GM19239 (cell line): Measurements from ENCODE around the gene SLC22A15.
"Not testable (repeated sequence)": the region's sequence is repeated elsewhere in the genome, so short reads cannot be mapped to it uniquely, and the experiment has no call there.

Source experiments
- DNase-seq: peaks from one replicate; pipeline ENCODE4 v3.0.0; 2011; ENCODE audit warnings: low spot score; ENCODE audit not compliant: insufficient read length
- FAIRE-seq: peaks from 2 replicates; lab custom pipeline; 2011; peaks lifted over from hg19 to GRCh38; lab: Jason Lieb, UNC

Gene SLC22A15

DNA sequence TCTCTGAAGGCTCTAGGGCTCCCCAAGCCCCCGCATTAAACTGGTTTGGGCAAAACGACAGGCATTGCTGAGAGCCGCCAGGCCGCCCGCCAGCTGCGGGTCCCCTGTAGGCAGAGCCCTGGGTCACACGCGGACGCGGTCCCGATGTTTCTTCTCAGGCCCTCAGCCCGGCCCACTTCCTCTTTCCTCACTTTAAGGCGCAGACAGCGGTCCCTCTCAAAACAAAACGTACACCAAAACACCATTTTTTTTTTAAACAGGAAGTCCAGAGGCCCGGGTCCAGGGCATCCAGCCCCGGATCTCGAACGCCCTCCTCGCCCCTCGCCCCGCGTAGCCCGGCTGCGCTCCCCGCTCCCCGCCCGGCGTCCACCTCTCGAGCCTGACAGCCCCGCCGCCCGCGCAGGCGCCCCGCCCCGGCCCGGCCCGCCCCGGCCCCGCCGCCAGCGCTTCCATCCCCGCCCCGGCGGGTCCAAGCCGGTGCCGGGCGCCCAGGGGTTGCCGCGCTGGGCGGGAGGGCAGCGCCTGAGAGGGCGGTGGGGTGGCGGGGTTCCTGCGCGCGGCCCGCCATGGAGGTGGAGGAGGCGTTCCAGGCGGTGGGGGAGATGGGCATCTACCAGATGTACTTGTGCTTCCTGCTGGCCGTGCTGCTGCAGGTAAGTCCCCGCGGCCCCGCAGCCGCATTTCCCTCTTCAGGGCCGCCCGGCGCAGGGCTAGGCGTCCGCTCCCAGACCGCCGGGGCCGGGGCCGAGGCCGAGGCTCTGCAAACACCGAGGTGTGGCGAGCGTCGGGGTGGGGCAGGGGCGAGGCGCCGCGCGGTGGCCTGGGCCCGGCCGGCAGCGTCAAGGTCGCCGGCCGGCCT lies at the start of gene SLC22A15:
Gene SLC22A15, plus strand, starts transcription at position 452 of the 859 bp plus-strand sequence. Its CDS starts 115 bp downstream, at position 567.
- peak; percentile 74 for FAIRE-seq

DNA sequence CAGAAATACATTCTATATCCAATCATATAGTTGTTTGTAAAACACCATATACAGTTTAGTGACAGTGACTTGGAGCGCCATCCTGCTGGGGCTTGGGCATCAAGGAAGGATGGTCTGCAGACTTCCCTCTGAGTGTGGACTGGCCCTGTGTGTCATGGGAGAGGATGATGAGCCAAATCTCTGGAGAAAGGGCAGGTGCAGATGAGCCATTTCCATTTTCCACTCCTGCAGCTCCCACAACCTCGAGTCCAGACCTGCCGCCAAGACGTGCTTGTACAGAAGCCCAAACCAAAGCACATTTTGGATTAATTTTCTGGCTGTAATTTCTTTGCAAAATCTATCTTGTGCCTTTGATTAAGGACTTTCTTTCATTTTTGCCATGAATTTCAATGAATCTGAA lies 48.3 kb upstream of the SLC22A15 start:
- FAIRE-seq (no peak), DNase-seq (no peak)

More for the DNA sequence above, at the start of gene SLC22A15:
- peak; percentile 67 for DNase-seq

DNA sequence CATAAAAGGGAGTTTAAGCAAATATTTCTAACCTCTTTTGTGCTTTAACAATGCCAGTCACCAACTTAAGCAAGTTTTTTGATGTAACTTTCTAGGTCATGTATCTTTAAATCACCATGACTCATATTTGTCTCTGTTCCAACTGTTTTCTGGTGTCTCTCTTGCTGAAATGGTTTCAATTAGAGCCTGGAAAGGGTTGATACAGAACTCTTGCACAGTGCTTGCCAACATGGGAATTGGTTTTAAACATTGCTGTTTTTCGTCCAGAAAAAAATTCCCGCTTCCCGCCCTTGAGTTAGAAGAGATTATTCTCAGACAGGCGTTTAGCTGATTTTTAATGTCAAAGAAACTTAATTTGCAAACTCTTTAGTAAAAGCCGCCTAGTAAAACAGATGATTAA lies 46.4 kb upstream of the SLC22A15 start:
- FAIRE-seq, result no peak

DNA sequence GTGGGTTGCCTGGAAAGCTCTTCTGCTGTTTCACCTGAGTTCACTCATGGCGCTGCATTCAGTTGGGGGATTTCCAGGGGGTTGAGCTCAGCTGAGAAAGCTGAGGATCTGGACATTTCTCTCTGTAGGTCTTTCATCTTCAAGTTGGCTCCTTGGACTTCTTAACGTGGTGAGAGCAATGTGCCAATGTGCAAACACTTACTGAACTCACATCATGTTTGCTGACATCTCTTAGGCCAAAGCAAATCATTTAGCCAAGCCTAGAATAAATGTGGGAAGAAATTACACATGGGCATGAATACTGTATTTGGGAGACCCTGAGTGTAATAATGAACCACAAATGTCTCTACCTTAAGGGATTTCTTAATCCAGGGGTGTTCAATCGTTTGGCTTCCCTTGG lies 42.7 kb upstream of the SLC22A15 start:
- DNase-seq (no peak), FAIRE-seq (no peak)

More for the DNA sequence above, 46.4 kb upstream of the SLC22A15 start:
- DNase-seq, result no peak

DNA sequence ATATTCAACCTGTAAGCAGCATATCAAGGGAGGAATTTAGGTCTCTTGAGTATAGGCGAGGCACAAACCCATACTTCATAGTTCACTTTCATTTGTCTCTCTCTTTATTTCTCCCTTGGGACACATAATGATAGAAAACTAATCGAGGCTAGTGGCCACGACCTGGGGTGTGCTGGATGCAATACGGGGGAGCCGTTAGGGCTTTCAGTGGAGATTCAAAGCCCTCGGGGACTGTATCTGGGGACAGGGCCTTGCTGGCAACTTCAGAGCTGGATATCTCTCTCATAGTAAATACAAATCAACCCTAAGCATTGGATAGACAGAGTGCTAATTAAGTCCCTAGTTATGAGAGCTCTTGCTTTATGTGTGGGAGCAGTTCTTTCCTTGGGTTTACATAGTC lies 36.9 kb upstream of the SLC22A15 start:
- DNase-seq (no peak), FAIRE-seq (no peak)

DNA sequence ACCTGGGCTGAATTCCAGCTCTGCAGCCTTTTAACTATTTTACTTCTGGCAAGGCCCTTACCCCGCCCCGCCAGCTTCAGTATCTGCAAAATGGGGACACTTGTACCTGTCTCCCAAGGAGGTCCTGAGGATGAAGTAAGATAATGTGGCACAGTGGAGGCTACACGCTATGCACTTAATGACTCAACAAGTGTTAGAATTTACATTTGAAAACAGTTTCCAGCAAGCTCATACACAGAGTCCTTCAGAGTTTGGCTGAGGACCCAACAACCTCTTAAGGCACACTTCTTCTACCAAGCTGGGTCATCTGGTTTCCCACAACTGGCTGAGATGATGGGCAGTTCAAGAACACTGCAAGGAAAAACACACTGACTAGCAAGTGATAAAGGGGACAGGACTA lies 30.2 kb upstream of the SLC22A15 start:
- FAIRE-seq, result no peak
- DNase-seq, result no peak

DNA sequence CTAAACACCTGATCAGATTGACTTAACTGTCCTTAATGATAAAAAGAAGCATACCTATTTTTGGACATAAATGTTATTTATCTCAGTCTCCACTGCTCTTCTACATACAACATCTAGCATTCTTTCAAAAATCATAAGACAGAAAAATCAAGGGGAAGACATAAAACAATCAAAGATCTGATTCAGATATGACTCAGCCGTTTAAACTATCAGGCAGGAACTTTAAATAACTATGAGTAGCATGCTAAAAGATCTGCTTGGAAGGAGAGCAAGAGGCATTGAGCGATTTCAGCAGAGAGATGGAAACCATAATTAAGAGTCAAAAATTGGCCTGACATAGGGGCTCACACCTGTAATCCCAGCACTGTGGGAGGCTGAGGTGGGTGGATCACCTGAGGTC lies 27.2 kb upstream of the SLC22A15 start:
- FAIRE-seq, result no peak
- DNase-seq, result no peak

DNA sequence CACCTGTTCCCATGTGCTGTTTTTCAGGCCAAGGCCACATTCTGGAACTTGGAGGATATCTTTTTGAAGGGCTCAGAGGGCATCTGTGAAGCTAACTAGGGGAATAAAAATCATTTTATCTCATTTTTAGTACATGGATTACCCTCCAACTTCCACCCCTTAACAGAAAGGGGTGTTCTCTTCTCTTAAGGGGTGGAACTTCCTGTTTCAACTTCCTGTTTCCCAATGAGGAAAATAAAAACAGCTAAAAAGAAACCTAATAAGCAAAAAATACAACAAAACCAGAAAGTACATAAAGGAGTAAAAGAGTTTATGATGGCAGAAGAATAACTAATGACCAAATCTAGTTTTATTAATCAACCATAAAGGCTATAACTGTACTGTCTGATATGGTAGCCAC lies 24.8 kb upstream of the SLC22A15 start:
- FAIRE-seq, result no peak
- no peak for DNase-seq

DNA sequence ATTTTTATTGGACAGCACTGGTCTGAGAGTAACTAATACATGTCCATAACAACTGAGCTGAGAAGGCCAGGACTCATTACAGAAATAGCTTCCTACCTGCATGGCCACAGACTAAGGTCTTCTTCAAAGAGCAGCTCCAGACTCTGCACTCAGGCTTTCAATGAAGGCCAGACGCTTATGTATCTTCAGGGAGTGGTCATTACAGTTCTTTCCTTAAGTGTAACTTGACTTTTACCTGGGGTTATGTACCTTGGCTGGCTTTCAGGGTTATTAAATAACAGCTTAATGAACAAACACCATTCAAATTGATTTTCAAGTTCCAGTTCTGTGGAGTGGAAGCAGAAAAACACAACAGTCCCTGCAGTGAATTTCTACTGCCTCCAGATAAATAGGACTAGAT lies 23.8 kb upstream of the SLC22A15 start:
- DNase-seq (no peak), FAIRE-seq (no peak)

DNA sequence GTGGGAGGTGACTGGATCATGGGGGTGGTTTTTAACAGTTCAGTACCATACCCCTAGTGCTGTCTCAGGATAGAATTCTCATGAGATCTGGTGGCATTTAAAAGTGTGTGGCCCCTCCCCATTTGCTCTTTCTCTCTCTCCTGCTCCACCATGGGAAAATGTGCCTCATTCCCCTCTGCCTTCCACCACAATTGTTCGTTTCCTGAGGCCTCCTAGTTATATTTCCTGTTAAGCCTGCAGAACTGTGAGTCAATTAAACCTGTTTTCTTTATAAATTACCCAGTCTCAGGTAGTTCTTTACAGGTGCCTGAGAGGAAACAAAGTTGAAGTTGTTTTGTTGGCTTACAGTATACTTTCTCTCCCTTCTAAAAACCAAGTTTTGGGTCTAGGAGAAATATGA lies 23.1 kb upstream of the SLC22A15 start:
- DNase-seq (no peak), FAIRE-seq (no peak)

DNA sequence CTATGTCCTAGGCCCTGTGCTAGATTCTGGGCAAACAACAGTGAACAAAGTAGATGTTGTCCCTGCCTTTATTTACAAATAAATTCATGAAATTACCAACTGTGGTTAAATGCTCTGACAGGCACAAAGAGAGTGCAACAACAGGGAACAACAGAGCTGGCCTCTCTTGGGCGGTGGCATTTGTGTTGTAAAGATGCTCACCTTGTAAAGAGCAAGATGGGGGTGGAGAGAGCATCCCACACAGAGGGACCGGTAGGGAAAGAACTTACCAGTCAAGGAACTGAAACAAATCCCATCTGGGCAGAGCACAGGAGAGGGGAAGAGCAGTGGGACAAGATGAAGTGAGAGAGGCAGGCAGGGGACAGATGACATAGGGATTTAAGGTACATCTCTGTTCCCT lies 21.6 kb upstream of the SLC22A15 start:
- no peak for DNase-seq
- FAIRE-seq, result no peak

DNA sequence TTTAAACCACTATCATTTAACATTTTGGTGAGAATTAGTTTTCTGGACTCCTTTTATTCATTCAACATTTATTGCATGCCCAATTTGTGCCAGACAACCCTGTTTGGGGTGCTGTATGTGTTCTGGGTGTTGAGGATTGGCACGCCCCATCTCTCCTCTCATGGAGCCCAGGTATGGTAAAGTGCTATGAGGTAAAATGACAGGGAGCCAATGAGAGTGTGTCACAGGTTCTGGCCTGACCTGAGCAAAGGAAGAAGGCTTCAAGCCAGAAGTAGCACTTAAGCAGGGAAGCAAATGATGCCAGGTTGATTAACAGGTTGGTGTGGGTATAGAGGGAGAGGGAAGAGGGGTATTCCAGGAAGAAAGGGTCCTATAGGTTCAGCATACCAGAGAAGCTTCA lies 21.1 kb upstream of the SLC22A15 start:
- DNase-seq, result no peak
- FAIRE-seq, result no peak

DNA sequence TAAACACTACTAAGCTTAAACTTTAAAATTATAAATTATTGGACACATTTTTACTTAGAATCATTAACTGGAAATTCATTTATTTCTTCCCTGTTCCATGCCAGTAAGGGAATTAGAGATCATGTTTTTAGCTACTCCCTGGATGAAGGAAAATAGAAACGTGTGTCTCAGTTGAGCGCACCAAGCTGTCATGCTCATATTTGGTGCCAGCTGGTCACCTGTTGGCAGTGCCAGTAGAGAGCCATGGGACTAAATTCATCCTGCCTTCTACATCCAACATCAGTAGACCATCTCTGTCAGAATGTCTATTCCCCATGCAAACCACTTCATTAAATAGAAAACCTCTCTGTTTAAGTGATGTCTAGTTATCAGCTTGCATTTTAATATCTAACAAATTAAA lies 17.4 kb upstream of the SLC22A15 start:
- no peak for FAIRE-seq
- no peak for DNase-seq

DNA sequence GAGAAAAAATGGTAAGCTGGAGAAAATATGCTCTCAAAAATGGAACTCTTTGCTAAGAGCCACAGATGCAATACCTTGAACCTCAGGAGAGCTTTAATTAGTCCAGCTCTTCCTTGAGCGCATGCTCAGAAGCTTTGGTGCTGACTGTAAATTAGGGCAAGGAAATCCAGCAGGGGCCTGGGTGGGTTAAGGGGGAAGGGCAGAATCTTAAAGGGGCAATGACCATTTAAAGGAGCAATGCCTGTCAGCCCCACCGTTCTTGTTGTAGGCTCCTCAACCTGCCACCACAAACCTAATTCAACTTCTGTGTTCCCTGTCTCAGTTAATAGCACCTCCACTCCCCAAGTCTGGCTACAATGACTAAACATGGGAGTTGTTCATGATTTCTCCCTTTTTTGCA lies 6.8 kb upstream of the SLC22A15 start:
- DNase-seq (no peak), FAIRE-seq (no peak)

DNA sequence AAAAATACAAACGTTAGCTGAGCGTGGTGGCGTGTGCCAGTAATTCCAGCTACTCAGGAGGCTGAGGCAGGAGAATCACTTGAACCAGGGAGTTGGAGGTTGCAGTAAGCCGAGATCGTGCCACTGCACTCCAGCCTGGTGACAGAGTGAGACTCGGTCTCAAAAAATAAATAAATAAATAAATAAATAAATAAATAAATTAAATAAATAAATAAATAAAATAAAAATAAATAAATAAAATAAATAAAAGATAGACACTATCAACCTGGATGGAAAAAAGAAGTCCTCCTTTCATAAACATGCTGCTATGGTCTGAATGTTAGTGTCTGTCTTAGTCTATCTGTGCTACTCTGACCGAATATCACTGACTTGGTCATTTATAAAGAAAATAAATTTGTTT lies 4.5 kb upstream of the SLC22A15 start:
- not testable (repeated sequence) for DNase-seq, FAIRE-seq

DNA sequence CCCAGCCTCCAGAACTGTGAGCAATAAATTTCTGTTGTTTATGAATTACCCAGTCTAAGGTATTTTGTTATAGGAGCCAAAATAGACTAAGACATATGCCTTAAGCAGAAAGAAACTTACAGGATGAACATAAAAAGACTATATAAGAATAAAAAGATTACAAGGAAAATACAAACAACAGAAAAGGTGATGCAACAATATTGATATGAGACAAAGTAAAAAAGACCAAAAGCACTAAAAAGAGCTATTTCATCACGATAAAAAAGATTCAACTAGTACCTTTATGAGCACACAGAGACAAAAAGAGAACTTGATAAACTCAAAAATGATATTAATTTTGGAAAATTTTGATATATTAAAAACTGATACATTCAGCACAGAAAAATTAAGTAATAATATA lies 3.2 kb upstream of the SLC22A15 start:
- FAIRE-seq (no peak), DNase-seq (no peak)

DNA sequence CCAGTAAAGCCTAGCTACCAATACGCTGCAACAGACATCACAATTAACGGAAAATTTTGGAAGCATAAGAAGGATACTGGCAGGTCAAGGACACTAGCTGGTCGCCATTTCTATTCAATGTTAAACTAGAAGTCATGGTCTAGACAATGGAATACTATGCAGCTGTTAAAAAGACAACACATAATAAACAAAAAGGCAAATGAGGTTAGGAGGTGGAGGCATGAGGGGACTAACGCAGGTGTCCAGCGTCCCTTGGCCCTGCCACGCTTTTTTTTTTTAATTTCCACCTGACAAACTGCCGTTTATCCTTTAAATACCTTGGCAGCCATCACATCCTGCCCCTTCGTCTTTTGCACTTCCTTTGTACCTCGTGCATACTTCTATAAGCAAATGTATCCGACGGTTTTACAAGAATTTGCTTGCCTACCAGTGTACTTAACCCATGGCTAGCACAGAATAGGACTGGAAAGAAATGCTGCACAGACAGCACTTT lies 698 bp upstream of the SLC22A15 start:
- FAIRE-seq, result peak; percentile 45

DNA sequence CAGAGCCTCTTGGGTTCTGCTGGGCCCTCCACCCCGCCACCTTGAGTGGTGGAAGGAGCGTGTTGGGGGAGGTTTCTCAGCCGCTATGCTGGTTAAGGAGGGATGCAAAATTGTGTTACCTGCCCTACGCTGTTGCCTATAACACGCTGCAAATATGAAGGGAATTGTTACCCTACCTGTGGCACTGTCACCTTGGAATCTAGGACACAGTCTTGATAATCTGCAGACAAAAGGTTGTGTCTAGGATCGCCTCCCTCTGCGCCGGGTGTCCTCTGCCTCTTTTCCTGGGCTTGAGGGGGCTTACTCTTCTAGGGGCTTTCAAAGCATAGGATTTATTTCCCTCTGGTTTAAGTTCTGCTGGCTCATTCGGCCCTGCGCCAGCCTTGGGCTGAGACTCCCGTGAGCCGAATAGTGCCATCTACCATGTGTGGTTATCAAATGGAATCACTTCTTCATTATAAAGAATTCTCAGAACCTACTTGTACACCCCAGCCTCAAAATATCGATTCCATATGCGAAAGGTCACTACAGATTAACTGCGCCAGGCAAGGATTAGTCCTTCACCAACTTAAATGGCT lies 697 bp downstream of the SLC22A15 start:
- FAIRE-seq (no peak), DNase-seq (no peak)

More for the DNA sequence above, 698 bp upstream of the SLC22A15 start:
- DNase-seq, result no peak

DNA sequence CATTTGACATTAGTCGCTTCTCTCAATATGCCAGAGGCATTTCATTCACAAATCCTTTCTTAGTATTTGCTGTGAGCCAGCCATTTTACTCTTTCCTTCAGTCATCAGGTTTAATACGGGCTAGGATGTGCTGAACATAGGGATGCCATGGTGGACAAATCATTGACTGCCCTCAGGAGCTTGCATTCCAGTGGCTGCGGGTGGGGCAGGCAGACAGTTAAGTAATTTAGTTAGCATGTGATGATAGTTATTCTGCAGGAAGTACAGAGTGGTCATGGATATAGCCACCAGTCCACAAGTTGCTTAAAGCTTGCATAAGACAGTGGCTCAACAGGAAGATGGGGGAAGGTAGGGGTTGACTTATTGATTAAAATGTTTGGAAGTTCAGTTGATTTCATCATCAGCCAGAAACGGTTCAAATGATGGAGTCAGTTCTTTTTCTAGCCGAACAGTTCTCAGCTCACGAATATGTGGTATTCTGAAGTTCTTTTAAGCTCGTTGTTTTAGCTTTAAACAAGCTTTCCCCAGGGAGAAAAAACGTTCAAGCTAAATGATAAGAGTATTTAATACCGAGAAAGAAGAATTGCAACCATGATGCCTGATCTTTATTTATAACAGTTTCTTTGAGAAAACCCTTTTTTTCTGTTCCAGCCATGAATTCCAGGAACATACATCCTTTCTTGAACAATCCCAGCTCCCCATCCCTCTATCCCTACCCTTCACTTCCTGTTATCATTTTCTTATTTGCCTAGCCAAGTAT lies 1.4 kb downstream of the SLC22A15 start:
- FAIRE-seq (no peak), DNase-seq (no peak)

DNA sequence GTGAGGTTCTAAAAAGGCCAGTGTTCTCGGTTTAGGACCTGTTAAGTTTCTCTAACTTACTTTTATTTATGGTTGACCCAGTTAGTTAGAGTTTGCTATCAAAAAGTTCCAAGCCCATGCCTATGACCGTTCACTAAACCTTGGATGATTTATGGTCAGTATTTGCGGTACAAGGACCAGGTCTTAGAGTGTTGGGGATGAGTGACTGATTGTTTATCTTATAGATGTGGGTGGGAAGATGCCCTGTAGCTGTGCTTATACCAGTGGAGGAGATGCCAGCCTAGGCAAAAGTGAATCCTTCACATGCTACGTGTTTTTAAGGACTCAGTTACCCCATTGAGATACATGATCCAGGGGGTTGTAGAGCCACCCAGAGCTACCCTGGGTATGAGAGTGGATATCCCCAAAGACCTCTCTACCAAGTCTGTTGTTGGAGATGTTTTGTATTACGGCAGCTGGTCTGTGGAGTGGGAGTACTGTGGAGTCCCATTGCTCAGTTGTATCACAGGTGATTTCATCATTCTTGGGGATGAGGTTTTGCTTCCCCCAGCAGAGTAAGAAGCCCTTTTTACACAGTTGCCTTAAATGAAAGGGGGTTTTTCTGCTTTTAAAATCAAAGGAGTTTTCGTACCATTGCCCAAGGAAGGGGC lies 2.1 kb downstream of the SLC22A15 start:
- FAIRE-seq (no peak), DNase-seq (no peak)
